ENCODE measurements around the gene SMOC2. TPM values are rescaled to one million over a fixed set of nuclear protein-coding genes. Genes with fewer than 3 reads are reported as not detected.

Gene SMOC2
- total and polyA plus RNA-seq, 2 of the 4 experiments (the other 2 are of a cell fraction) = not detected

- Histone ChIP-seq H4K20me1 (ENCODE audit: insufficient read depth, low read length) (no peaks in the 10 kb centered on the region), H3K4me1 (ENCODE audit: control insufficient read depth, insufficient read depth, low read length) (no peaks in the 10 kb centered on the region), H3K4me3 (ENCODE audit: insufficient read depth, low read depth, low read length) (no peak overlapping the region), H2AK5ac (ENCODE audit: low read depth, low read length) (no peak overlapping the region), H3K36me3 (ENCODE audit: control insufficient read depth, insufficient read depth, low read length) (no peaks in the 10 kb centered on the region), H4K91ac (ENCODE audit: insufficient read depth, low read depth, low read length) (no peak overlapping the region), H2AK9ac (replicated peaks; ENCODE audit: low read depth, low read length, poor library complexity) (no peak overlapping the region), H3K4ac (ENCODE audit: low read depth, low read length) (no peak overlapping the region), H4K5ac (ENCODE audit: low read depth, low read length) (no peak overlapping the region), H2BK15ac (ENCODE audit: low read depth, low read length) (no peak overlapping the region), H2BK20ac (ENCODE audit: low read depth, low read length) (no peak overlapping the region), H2AFZ (replicated peaks; ENCODE audit: low read length, poor library complexity) (no peak overlapping the region), H4K8ac (ENCODE audit: low read depth in 2 of 2, low read length in 2 of 2) (no peak overlapping the region), H3K23ac (ENCODE audit: low read depth, low read length) (no peak overlapping the region), H3K18ac (ENCODE audit: low read depth, low read length) (no peak overlapping the region), H3K27me3 (ENCODE audit: control insufficient read depth, insufficient read depth, low read length) (no peaks in the 10 kb centered on the region), H3K27ac (ENCODE audit: insufficient read depth, low read length) (no peak overlapping the region), H3K14ac (replicated peaks; ENCODE audit: low read depth, low read length) (no peak overlapping the region), H3K4me2 (ENCODE audit: low read depth, low read length) (no peak overlapping the region), H2BK120ac (ENCODE audit: low read depth, low read length) (no peak overlapping the region), H2BK5ac (ENCODE audit: low read depth, low read length, poor library complexity, severe bottlenecking) (no peak overlapping the region), H3K9ac (ENCODE audit: low read depth, low read length) (no peak overlapping the region), H3K9me1 (ENCODE audit: insufficient read depth, low read length) (no peaks in the 10 kb centered on the region), H3K56ac (ENCODE audit: extremely low read depth, insufficient read depth, low read length) (no peak overlapping the region), H3K79me1 (ENCODE audit: low read depth in 1 of 2, low read length in 2 of 2) (no peaks in the 10 kb centered on the region), H3K9me3 (ENCODE audit: control insufficient read depth, insufficient read depth, low read length) (peaks cover 39% of the 10 kb centered on the region)
- BruUV-seq (replicated peaks) = no TSS peak
- dilution Hi-C loops (cut with HindIII; ENCODE audit: low sequenced_read_pairs, unreplicated experiment) (no loop called here), intact Hi-C loops (cut with micrococcal nuclease) (no loop called here), in situ Hi-C loops (cut with MboI; ENCODE audit: low sequenced_read_pairs) (no loop called here)
- no CpG with 5 or more reads among the region's 9 CpGs for WGBS, 2 experiments (ENCODE audit: extremely low coverage in 2 of 2, insufficient read length in 1 of 2)
- ChIA-PET CTCF (no interaction called here), POLR2A (ENCODE audit: unreplicated experiment) (no interaction called here)
- DNase-seq (no peak), ATAC-seq (ENCODE audit: low read depth) (no peak)
- TF ChIP-seq, protein P1, sequence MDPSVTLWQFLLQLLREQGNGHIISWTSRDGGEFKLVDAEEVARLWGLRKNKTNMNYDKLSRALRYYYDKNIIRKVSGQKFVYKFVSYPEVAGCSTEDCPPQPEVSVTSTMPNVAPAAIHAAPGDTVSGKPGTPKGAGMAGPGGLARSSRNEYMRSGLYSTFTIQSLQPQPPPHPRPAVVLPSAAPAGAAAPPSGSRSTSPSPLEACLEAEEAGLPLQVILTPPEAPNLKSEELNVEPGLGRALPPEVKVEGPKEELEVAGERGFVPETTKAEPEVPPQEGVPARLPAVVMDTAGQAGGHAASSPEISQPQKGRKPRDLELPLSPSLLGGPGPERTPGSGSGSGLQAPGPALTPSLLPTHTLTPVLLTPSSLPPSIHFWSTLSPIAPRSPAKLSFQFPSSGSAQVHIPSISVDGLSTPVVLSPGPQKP (IDR thresholded peaks at IDR 0.05; ENCODE audit: borderline replicate concordance, low read depth, low read length) = no peak
- TF ChIP-seq FOS (IDR thresholded peaks at IDR 0.05; ENCODE audit: low read depth, low read length) (no peak), MAZ (IDR thresholded peaks at IDR 0.05; ENCODE audit: borderline replicate concordance, low read depth, low read length) (no peak), MAFK (IDR thresholded peaks at IDR 0.05; ENCODE audit: low read depth, low read length) (no peak), CHD1 (IDR thresholded peaks at IDR 0.05; ENCODE audit: low read depth, low read length) (no peak), RCOR1 (IDR thresholded peaks at IDR 0.05; ENCODE audit: insufficient replicate concordance, low read length) (no peak)
These were observed 18.6 kb downstream of the SMOC2 start for GRCh38 chr6:168459572-168459971.

Measured in IMR-90 (cell line).